Prostate gland (tissue), 2 donors: ENCODE measurements around the gene BLOC1S1. TPM values are rescaled to one million over a fixed set of nuclear protein-coding genes. Genes with fewer than 3 reads are reported as not detected.

Experiments used
- DNase-seq: peaks from one replicate; pipeline ENCODE4 v3.0.0-alpha.2; 2019; ENCODE audit warnings: low spot score
- H3K27ac ChIP-seq, 2 donors: fragments of 200-600 bp; sonication (generic); 2 replicates each; pipeline ENCODE4 v1.5.1; 2017 to 2019
- H3K27me3 ChIP-seq: fragments of 200-600 bp; sonication (generic); replicated peaks from 2 replicates; pipeline ENCODE4 v1.5.1; 2019; ENCODE audit not compliant: insufficient read depth
- H3K36me3 ChIP-seq, 2 donors: fragments of 200-600 bp; sonication (generic); 1 replicate in 1 of 2; 2 replicates in 1 of 2; pipeline versions ENCODE4 v1.5.1 to v1.8.1; 2017 to 2019
- H3K4me1 ChIP-seq: fragments of 200-600 bp; sonication (generic); replicated peaks from 2 replicates; pipeline ENCODE4 v1.5.1; 2019
- H3K4me3 ChIP-seq, 2 donors: fragments of 200-600 bp; sonication (generic); 2 replicates each; pipeline ENCODE4 v1.5.1; 2017 to 2019
- H3K9me3 ChIP-seq: fragments of 200-600 bp; sonication (generic); 2 replicates; pipeline ENCODE4 v1.5.1; 2017
- CTCF ChIP-seq, 4 experiments: fragments of 200-600 bp in 2 of 4; fragments of 450-650 bp in 2 of 4; sonication (generic) in 2 of 4; IDR thresholded peaks; 1 replicate in 3 of 4; 2 replicates in 1 of 4; pipeline ENCODE4 v1.5.1; 2016 to 2019; ENCODE audit warnings: antibody characterized with exemption in 4 of 4, mild to moderate bottlenecking in 2 of 4, moderate library complexity in 2 of 4
- POLR2A ChIP-seq: fragments of 450-650 bp; IDR thresholded peaks from one replicate; pipeline ENCODE4 v1.6.1; 2016; ENCODE audit warnings: antibody characterized with exemption, mild to moderate bottlenecking
- POLR2AphosphoS5 ChIP-seq: sonication (generic); formaldehyde crosslinking; IDR thresholded peaks from one replicate; pipeline ENCODE4 v1.6.1; 2017; ENCODE audit warnings: antibody characterized with exemption
- WGBS: methylation state at CpG from one replicate; pipeline ENCODE4 v1.1.5; 2018; 5-methylcytosine and 5-hydroxymethylcytosine counted together
- intact Hi-C: fragments of 100-400 bp; cut with DNase I; formaldehyde crosslinking; loops from one replicate; pipeline ENCODE4 v1.14.2; 2022
- total RNA-seq, 2 donors: library from RNA; depleted of rRNA; stranded (reverse); fragments of >200 nt; gene quantifications; one replicate each; pipeline ENCODE4 v1.1.0, GENCODE V29; 2016

Gene BLOC1S1
- total RNA-seq, 2 donors from 2014 or later: 151 to 240 TPM

- no peaks in the 10 kb centered on the region for H3K4me1 ChIP-seq
- H3K27ac ChIP-seq: no peak overlapping the region
- TF ChIP-seq CTCF (IDR thresholded peaks at IDR 0.05) (no peak), POLR2A (no peak), POLR2AphosphoS5 (no peak)
- intact Hi-C loops: no loop called here
- H3K36me3 ChIP-seq: no peaks in the 10 kb centered on the region
- no peak overlapping the region for H3K4me3 ChIP-seq
- no peaks in the 10 kb centered on the region for H3K9me3 ChIP-seq
- WGBS: 83% methylated on average over 6 of the region's 6 CpGs
- no peaks in the 10 kb centered on the region for H3K27me3 ChIP-seq
- DNase-seq: no peak
Observed at GRCh38 chr12:55696141-55696540, 19.7 kb upstream of the BLOC1S1 start.

GRCh38 chr12:55696796-55697462 lies 18.9 kb upstream of the BLOC1S1 start:
- no peaks in the 10 kb centered on the region for H3K4me1 ChIP-seq
- H3K27me3 ChIP-seq: no peaks in the 10 kb centered on the region
- no peak for TF ChIP-seq POLR2AphosphoS5
- TF ChIP-seq POLR2A: no peak
- TF ChIP-seq CTCF (IDR thresholded peaks at IDR 0.05): no peak
- intact Hi-C loops: no loop called here
- DNase-seq: no peak
- 84% methylated on average over 19 of the region's 19 CpGs for WGBS
- H3K9me3 ChIP-seq: no peaks in the 10 kb centered on the region
- no peak overlapping the region for H3K4me3 ChIP-seq
- H3K36me3 ChIP-seq: no peaks in the 10 kb centered on the region
- no peak overlapping the region for H3K27ac ChIP-seq

- no peak for DNase-seq
- no peaks in the 10 kb centered on the region for H3K27me3 ChIP-seq
- intact Hi-C loops: no loop called here
- no peak overlapping the region for H3K27ac ChIP-seq
- no peak for TF ChIP-seq POLR2A
- TF ChIP-seq POLR2AphosphoS5: no peak
- no peak for TF ChIP-seq CTCF (IDR thresholded peaks at IDR 0.05)
- whole genome bisulfite sequencing: 91% methylated on average over 7 of the region's 7 CpGs
- no peaks in the 10 kb centered on the region for H3K36me3 ChIP-seq
- H3K9me3 ChIP-seq: no peaks in the 10 kb centered on the region
- H3K4me3 ChIP-seq: no peak overlapping the region
- no peaks in the 10 kb centered on the region for H3K4me1 ChIP-seq
Observed at GRCh38 chr12:55697686-55698085, 18.2 kb upstream of the BLOC1S1 start.

- no peaks in the 10 kb centered on the region for H3K36me3 ChIP-seq
- no peaks in the 10 kb centered on the region for H3K9me3 ChIP-seq
- whole genome bisulfite sequencing: 86% methylated on average over 10 of the region's 16 CpGs
- no peak overlapping the region for H3K27ac ChIP-seq
- TF ChIP-seq POLR2AphosphoS5: no peak
- no peak for TF ChIP-seq CTCF (IDR thresholded peaks at IDR 0.05)
- no peak for TF ChIP-seq POLR2A
- no peak overlapping the region for H3K4me3 ChIP-seq
- DNase-seq: no peak
- H3K4me1 ChIP-seq: no peaks in the 10 kb centered on the region
- intact Hi-C loops: no loop called here
- no peaks in the 10 kb centered on the region for H3K27me3 ChIP-seq
Observed at GRCh38 chr12:55698241-55698955, 17.4 kb upstream of the BLOC1S1 start.

- Histone ChIP-seq H3K27ac (no peak overlapping the region), H3K36me3 (no peaks in the 10 kb centered on the region), H3K27me3 (no peaks in the 10 kb centered on the region), H3K4me3 (no peak overlapping the region), H3K9me3 (no peaks in the 10 kb centered on the region), H3K4me1 (no peaks in the 10 kb centered on the region)
- no peak for DNase-seq
- WGBS: 100% methylated on average over 1 of the region's 1 CpG
- intact Hi-C loops: no loop called here
- TF ChIP-seq CTCF (IDR thresholded peaks at IDR 0.05): no peak
- TF ChIP-seq POLR2AphosphoS5: no peak
- no peak for TF ChIP-seq POLR2A
Observed at GRCh38 chr12:55698965-55699364, 16.9 kb upstream of the BLOC1S1 start.
